HepG2 (cell line): ENCODE data around the gene RPF1. TPM values are rescaled to one million over a fixed set of nuclear protein-coding genes. Genes with fewer than 3 reads are reported as not detected.

ENCODE experiments used
- ATAC-seq: fragments of 200-7000 bp; cut with Tn5 transposase; 3 replicates; pipeline ENCODE4 v1.9.1; 2020; ENCODE audit warnings: mild to moderate bottlenecking, moderate library complexity
- BruUV-seq: library from RNA; stranded (reverse); fragments of 400-500 nt; replicated peaks from 2 replicates; lab custom pipeline; 2021; lab: Mats Ljungman, UMichigan
- CTCF ChIA-PET: fragments of 300-600 bp; formaldehyde crosslinking; extraction: SDS; loops from one replicate; lab custom pipeline; 2021; ENCODE audit warnings: low total read pairs, inconsistent platforms, low intra/inter-chr PET ratio; lab: Yijun Ruan, JAX
- POLR2A ChIA-PET: fragments of 350-600 bp; sonication (Branson Sonifier 250); formaldehyde crosslinking; loops from one replicate; lab custom pipeline; 2020; ENCODE audit warnings: antibody characterized with exemption, inconsistent platforms; lab: Yijun Ruan, JAX
- DNase-seq: peaks from one replicate; pipeline ENCODE4 v3.0.0-alpha.2; 2015; ENCODE audit warnings: low spot score
- FAIRE-seq: peaks from 3 replicates; lab custom pipeline; 2011; peaks lifted over from hg19 to GRCh38; lab: Jason Lieb, UNC
- H2AFZ ChIP-seq: one replicate; pipeline ENCODE4 v1.6.1; 2011; ENCODE audit warnings: low read length, inconsistent platforms
- H3K27ac ChIP-seq: fragments of 300-600 bp; 3 replicates; pipeline ENCODE4 v1.8.0; 2011; ENCODE audit warnings: mixed run types, mild to moderate bottlenecking, mixed read lengths, low read length, inconsistent platforms; ENCODE audit not compliant: insufficient read depth; ENCODE audit errors: extremely low read length
- H3K27me3 ChIP-seq, 2 experiments: fragments of 200-600 bp in 1 of 2; 2 replicates in 1 of 2; 3 replicates in 1 of 2; pipeline versions ENCODE4 v1.6.0 to v1.8.0; 2011; ENCODE audit warnings: low read length in 2 of 2, mild to moderate bottlenecking in 2 of 2, moderate library complexity in 2 of 2, inconsistent platforms in 1 of 2; ENCODE audit not compliant: insufficient read depth in 2 of 2, control insufficient read depth in 1 of 2
- H3K36me3 ChIP-seq, 2 experiments: fragments of 200-600 bp in 1 of 2; replicated peaks in 1 of 2; 2 replicates in 1 of 2; 3 replicates in 1 of 2; pipeline versions ENCODE4 v1.5.1 to v1.8.0; 2011; ENCODE audit warnings: low read length in 2 of 2, inconsistent platforms in 1 of 2; ENCODE audit not compliant: insufficient read depth in 2 of 2, control insufficient read depth in 1 of 2
- H3K4me1 ChIP-seq: 2 replicates; pipeline ENCODE4 v1.5.1; 2012; ENCODE audit warnings: low read length, inconsistent platforms; ENCODE audit not compliant: insufficient read depth
- H3K4me2 ChIP-seq: 2 replicates; pipeline ENCODE4 v1.6.0; 2011; ENCODE audit warnings: low read depth, low read length, inconsistent platforms
- H3K4me3 ChIP-seq, 3 experiments: fragments of 200-600 bp in 1 of 3; sonication (generic), shearing (Covaris generic) in 1 of 3; replicated peaks in 1 of 3; 2 replicates each; pipeline ENCODE4 v1.5.1; 2011 to 2016; ENCODE audit warnings: low read length in 3 of 3, inconsistent platforms in 2 of 3, low read depth in 2 of 3, mild to moderate bottlenecking in 2 of 3, control low read depth in 1 of 3, mixed read lengths in 1 of 3; ENCODE audit not compliant: insufficient read depth in 1 of 3
- H3K79me2 ChIP-seq: one replicate; pipeline ENCODE4 v1.6.1; 2011; ENCODE audit warnings: low read length, inconsistent platforms; ENCODE audit not compliant: insufficient read depth
- H3K9ac ChIP-seq: 2 replicates; pipeline ENCODE4 v1.6.0; 2011; ENCODE audit warnings: mild to moderate bottlenecking, low read depth, low read length, inconsistent platforms; ENCODE audit not compliant: insufficient read depth
- H3K9me3 ChIP-seq: 2 replicates; pipeline ENCODE4 v1.5.1; 2012; ENCODE audit warnings: mild to moderate bottlenecking, low read length
- H4K20me1 ChIP-seq: 2 replicates; pipeline ENCODE4 v1.6.0; 2011; ENCODE audit warnings: inconsistent platforms, mild to moderate bottlenecking, low read length, moderate library complexity; ENCODE audit not compliant: insufficient read depth
- GATAD1 ChIP-seq: IDR thresholded peaks from 2 replicates; pipeline ENCODE4 v1.6.1; 2016; ENCODE audit warnings: missing genetic modification reagents, missing compliant biosample characterization
- JUNB ChIP-seq: sonication (generic); formaldehyde crosslinking; IDR thresholded peaks from 2 replicates; pipeline ENCODE4 v1.8.0; 2022; ENCODE audit warnings: missing genetic modification reagents, mild to moderate bottlenecking, borderline replicate concordance
- KAT7 ChIP-seq: IDR thresholded peaks from 2 replicates; pipeline ENCODE4 v1.6.1; 2018; ENCODE audit warnings: borderline replicate concordance, missing compliant biosample characterization
- NFKBIZ ChIP-seq: IDR thresholded peaks from 2 replicates; pipeline ENCODE4 v1.6.1; 2018; ENCODE audit warnings: missing genetic modification reagents, missing compliant biosample characterization
- THYN1 ChIP-seq: sonication (generic); formaldehyde crosslinking; IDR thresholded peaks from 2 replicates; pipeline ENCODE4 v1.8.1; 2023; ENCODE audit warnings: low read depth, mild to moderate bottlenecking, moderate library complexity, missing genetic modification reagents, borderline replicate concordance
- ZBTB4 ChIP-seq: sonication (generic); formaldehyde crosslinking; IDR thresholded peaks from 2 replicates; pipeline ENCODE4 v1.4.0; 2020; ENCODE audit warnings: missing genetic modification reagents, mild to moderate bottlenecking, borderline replicate concordance
- ZNF10 ChIP-seq: sonication (generic); formaldehyde crosslinking; IDR thresholded peaks from 2 replicates; pipeline ENCODE4 v1.4.0; 2020; ENCODE audit warnings: mild to moderate bottlenecking, low read depth, missing genetic modification reagents, borderline replicate concordance
- ZNF124 ChIP-seq: sonication (generic); formaldehyde crosslinking; IDR thresholded peaks from 2 replicates; pipeline ENCODE4 v1.4.0; 2020; ENCODE audit warnings: missing genetic modification reagents
- ZNF17 ChIP-seq: sonication (generic); formaldehyde crosslinking; IDR thresholded peaks from 2 replicates; pipeline ENCODE4 v1.5.0; 2020; ENCODE audit warnings: mild to moderate bottlenecking, missing genetic modification reagents
- ZNF207 ChIP-seq: fragments of 450-650 bp; IDR thresholded peaks from 2 replicates; pipeline ENCODE4 v1.6.1; 2016; ENCODE audit warnings: antibody characterized with exemption, borderline replicate concordance
- ZNF296 ChIP-seq: sonication (generic); formaldehyde crosslinking; conservative IDR thresholded peaks from 2 replicates; pipeline ENCODE4 v1.5.0; 2020; ENCODE audit warnings: mild to moderate bottlenecking, missing genetic modification reagents
- ZNF432 ChIP-seq: sonication (generic); formaldehyde crosslinking; IDR thresholded peaks from 2 replicates; pipeline ENCODE4 v1.5.0; 2020; ENCODE audit warnings: missing genetic modification reagents, mild to moderate bottlenecking, borderline replicate concordance
- ZNF460 ChIP-seq: sonication (generic); formaldehyde crosslinking; IDR thresholded peaks from 2 replicates; pipeline ENCODE4 v1.5.1; 2020; ENCODE audit warnings: missing genetic modification reagents, mild to moderate bottlenecking, borderline replicate concordance
- WGBS: methylation state at CpG from one replicate; pipeline ENCODE4 v1.1.6; 2017; ENCODE audit warnings: low lambda C conversion rate; 5-methylcytosine and 5-hydroxymethylcytosine counted together
- in situ Hi-C: cut with HindIII; loops from 2 replicates; pipeline ENCODE4 v1.10.0; 2017; ENCODE audit warnings: low pct_unique_long_range_greater_than_20kb; ENCODE audit not compliant: extremely low pct_ligation_motif_present
- intact Hi-C: fragments of 100-400 bp; cut with micrococcal nuclease; formaldehyde crosslinking; loops from one replicate; pipeline ENCODE4 v1.10.0; 2022; ENCODE audit not compliant: unreplicated experiment
- polyA plus RNA-seq, 8 experiments: library from polyadenylated mRNA; depleted of rRNA in 3 of 8; stranded (reverse) in 7 of 8; unstranded in 1 of 8; fragments of >200 nt; fragmentation: Illumina TruSeq in 4 of 8; extraction: Trizol in 4 of 8; gene quantifications; 2 replicates each; pipeline versions ENCODE4 v1.2.1 to v1.2.3, GENCODE V29; 2011 to 2016; ENCODE audit warnings: low read depth in 4 of 8, missing spikeins in 1 of 8, mixed read lengths in 1 of 8; ENCODE audit not compliant: insufficient read depth in 1 of 8
- total RNA-seq, 5 experiments: library from RNA; depleted of rRNA; stranded (reverse); fragments of >200 nt; fragmentation: Illumina TruSeq; extraction: Trizol; gene quantifications; 2 replicates each; pipeline ENCODE4 v1.2.3, GENCODE V29; 2016; ENCODE audit warnings: low read depth in 1 of 5
- TF ChIP-seq, protein P1 (sequence below): sonication (generic); formaldehyde crosslinking; IDR thresholded peaks from 2 replicates; pipeline ENCODE4 v1.5.0; 2020; ENCODE audit warnings: mild to moderate bottlenecking, missing genetic modification reagents
- TF ChIP-seq, protein P2 (sequence below): sonication (generic); formaldehyde crosslinking; IDR thresholded peaks from 2 replicates; pipeline ENCODE4 v1.5.0; 2020; ENCODE audit warnings: missing genetic modification reagents, mild to moderate bottlenecking, borderline replicate concordance
- TF ChIP-seq, protein P3 (sequence below): sonication (generic); formaldehyde crosslinking; IDR thresholded peaks from 2 replicates; pipeline ENCODE4 v1.9.0; 2022; ENCODE audit warnings: low read depth, missing genetic modification reagents

Gene RPF1
- total and polyA plus RNA-seq, 2 of the 13 experiments (the other 11 are each of a cell fraction or from before 2014, with no cell fraction given), result 23.0 to 39.0 TPM

DNA sequence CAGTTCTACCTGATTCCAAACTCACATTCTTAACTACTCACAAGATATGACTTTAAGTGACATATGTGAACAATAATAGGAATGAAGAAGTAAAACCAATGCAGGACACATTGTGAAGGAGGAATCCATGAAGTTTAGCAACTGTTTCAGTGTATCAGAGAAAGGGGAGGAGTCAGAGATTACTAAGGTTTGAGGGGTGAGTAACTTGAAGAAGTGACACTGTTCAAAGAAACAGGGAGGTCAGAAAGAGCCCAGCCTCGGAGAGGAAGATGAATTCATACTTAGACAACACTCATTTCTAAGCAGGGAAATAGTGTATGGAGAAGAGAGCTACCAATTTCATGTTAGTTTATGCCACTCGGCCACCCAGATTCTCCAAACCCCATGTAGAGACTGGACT, 28.2 kb upstream of the RPF1 start (continued):
- no peak for TF ChIP-seq NFKBIZ (CRISPR knock-in tag)
- no peak for TF ChIP-seq ZNF17
- no peak for TF ChIP-seq ZNF460
- no peak for TF ChIP-seq ZNF10 (CRISPR knock-in tag)

DNA sequence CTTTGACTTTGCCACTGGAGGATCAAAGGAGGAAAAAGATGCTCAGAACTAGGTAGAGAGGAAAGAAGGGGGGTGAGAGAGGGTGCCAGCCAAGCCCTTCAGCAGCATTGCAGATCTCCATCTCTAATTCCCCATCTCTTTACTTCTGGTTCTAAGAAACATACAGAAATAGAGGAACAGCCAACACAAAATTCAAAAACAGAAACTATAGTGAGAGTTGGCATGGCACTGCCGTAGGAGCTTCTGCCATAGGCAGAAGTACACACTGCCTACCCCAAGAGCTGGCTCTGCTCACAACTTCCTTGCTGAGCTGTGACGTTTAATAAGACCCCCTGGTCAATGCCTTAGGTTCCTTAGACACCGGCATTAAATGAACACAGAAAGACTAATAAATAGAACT, 26.6 kb upstream of the RPF1 start:
- POLR2A ChIA-PET, result no interaction called here
- TF ChIP-seq, protein P1, sequence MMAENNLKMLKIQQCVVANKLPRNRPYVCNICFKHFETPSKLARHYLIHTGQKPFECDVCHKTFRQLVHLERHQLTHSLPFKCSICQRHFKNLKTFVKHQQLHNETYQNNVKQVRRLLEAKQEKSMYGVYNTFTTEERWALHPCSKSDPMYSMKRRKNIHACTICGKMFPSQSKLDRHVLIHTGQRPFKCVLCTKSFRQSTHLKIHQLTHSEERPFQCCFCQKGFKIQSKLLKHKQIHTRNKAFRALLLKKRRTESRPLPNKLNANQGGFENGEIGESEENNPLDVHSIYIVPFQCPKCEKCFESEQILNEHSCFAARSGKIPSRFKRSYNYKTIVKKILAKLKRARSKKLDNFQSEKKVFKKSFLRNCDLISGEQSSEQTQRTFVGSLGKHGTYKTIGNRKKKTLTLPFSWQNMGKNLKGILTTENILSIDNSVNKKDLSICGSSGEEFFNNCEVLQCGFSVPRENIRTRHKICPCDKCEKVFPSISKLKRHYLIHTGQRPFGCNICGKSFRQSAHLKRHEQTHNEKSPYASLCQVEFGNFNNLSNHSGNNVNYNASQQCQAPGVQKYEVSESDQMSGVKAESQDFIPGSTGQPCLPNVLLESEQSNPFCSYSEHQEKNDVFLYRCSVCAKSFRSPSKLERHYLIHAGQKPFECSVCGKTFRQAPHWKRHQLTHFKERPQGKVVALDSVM (CRISPR knock-in tag), result no peak
- TF ChIP-seq KAT7 (CRISPR knock-in tag) (no peak), ZNF207 (no peak), ZBTB4 (CRISPR knock-in tag) (no peak), ZNF296 (CRISPR knock-in tag) (no peak), GATAD1 (no peak), JUNB (CRISPR knock-in tag) (no peak), ZNF432 (CRISPR knock-in tag) (no peak), THYN1 (CRISPR knock-in tag) (no peak), ZNF124 (CRISPR knock-in tag) (no peak)
- TF ChIP-seq, protein P2, sequence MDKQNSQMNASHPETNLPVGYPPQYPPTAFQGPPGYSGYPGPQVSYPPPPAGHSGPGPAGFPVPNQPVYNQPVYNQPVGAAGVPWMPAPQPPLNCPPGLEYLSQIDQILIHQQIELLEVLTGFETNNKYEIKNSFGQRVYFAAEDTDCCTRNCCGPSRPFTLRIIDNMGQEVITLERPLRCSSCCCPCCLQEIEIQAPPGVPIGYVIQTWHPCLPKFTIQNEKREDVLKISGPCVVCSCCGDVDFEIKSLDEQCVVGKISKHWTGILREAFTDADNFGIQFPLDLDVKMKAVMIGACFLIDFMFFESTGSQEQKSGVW (CRISPR knock-in tag), result no peak
- TF ChIP-seq, protein P3, sequence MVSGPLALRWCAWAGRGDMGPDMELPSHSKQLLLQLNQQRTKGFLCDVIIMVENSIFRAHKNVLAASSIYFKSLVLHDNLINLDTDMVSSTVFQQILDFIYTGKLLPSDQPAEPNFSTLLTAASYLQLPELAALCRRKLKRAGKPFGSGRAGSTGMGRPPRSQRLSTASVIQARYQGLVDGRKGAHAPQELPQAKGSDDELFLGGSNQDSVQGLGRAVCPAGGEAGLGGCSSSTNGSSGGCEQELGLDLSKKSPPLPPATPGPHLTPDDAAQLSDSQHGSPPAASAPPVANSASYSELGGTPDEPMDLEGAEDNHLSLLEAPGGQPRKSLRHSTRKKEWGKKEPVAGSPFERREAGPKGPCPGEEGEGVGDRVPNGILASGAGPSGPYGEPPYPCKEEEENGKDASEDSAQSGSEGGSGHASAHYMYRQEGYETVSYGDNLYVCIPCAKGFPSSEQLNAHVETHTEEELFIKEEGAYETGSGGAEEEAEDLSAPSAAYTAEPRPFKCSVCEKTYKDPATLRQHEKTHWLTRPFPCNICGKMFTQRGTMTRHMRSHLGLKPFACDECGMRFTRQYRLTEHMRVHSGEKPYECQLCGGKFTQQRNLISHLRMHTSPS (CRISPR knock-in tag), result no peak

More for the DNA sequence above, 26.6 kb upstream of the RPF1 start:
- in situ Hi-C loops, result no loop called here
- DNase-seq, result no peak
- no peak overlapping the region for H2AFZ ChIP-seq
- no peak overlapping the region for H3K4me3 ChIP-seq
- H4K20me1 ChIP-seq, result no peaks in the 10 kb centered on the region
- no peaks in the 10 kb centered on the region for H3K4me1 ChIP-seq
- CTCF ChIA-PET, result no interaction called here
- no peaks in the 10 kb centered on the region for H3K79me2 ChIP-seq
- no peak overlapping the region for H3K27ac ChIP-seq
- H3K27me3 ChIP-seq, result 0 out of 5 replicates have a peak, but pooled peaks cover 0 to 4% of the 10 kb centered on the region in 2 experiments
- H3K36me3 ChIP-seq, result no peaks in the 10 kb centered on the region
- ATAC-seq, result no peak
- no peak overlapping the region for H3K9ac ChIP-seq
- intact Hi-C loops, result no loop called here
- no peak for FAIRE-seq
- WGBS, result 15% methylated on average over 3 of the region's 3 CpGs
- BruUV-seq, result no TSS peak
- no peaks in the 10 kb centered on the region for H3K9me3 ChIP-seq
- H3K4me2 ChIP-seq, result no peak overlapping the region
